Activated CD8-positive, alpha-beta memory T cell treated with anti-CD3 and anti-CD28 coated beads, Interleukin-2, amount 50 U/mL, for 1 hour (primary cell): ENCODE measurements around the gene GP5.

Experiments used
- DNase-seq: peaks from one replicate; pipeline ENCODE4 v3.0.0-alpha.2; 2020; ENCODE audit errors: extremely low read depth

The GP5 gene

DNA sequence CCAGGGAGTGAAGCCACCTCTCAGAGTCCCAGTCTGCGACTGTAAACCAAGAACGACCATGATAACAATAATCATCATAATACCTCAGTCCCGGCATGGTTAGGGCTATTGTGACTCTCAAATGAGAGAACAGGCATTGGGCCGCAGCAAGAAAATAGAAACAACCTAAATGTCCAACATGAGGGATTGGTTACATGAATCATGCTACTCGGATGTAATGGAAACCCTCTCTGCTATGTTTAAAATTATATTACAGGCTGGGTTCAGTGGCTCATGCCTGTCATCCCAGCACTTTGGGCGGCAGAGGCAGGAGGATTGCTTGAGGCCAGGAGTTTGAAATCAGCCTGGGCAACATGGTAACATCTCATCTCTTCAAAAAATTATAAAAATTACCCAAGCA is 50.7 kb downstream of the GP5 start:
- DNase-seq = no peak

DNA sequence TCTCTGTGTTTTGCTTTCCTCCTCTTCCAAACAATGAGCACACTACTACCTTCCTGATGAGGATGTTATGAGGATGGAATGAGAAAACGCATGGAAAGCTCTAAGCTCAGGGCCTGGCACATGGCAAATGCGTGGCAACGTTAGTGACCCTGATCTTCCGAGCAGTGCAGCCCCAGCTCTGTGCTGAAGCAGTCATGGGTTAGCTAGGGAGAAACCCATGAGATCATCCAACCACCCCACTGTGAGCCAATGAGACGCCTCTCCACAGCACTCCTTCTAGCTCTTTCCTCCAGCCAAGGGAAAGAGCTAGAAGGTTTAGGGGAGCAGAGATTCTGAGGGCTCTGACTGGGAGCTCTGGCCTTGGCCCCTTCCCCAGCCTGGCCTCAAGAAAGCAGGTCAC is 52.4 kb downstream of the GP5 start:
- DNase-seq = no peak

GRCh38 chr3:194346035-194346434 is 53.0 kb downstream of the GP5 start:
- no peak for DNase-seq
